GM12892 (cell line): ENCODE measurements around the gene DCDC1.

Experiments
- POLR2A ChIP-seq: IDR thresholded peaks from 2 replicates; pipeline ENCODE4 v1.6.1; 2011; ENCODE audit warnings: low read depth, low read length, control low read depth
- TAF1 ChIP-seq: IDR thresholded peaks from 2 replicates; pipeline ENCODE4 v1.6.1; 2011; ENCODE audit warnings: low read depth, mild to moderate bottlenecking, control low read depth, low read length, borderline replicate concordance

GRCh38 chr11:31022080-31022479 is 347.5 kb downstream of the DCDC1 start:
- TF ChIP-seq POLR2A: no peak
- no peak for TF ChIP-seq TAF1
